GM23338 (cell line): ENCODE data around the gene APBA2. TPM values are rescaled to one million over a fixed set of nuclear protein-coding genes. Genes with fewer than 3 reads are reported as not detected.
A peak's percentile ranks its signal among the peaks of the same experiment; 100 is the strongest.

ENCODE experiments used
- ATAC-seq: fragments of 200-7000 bp; cut with Tn5 transposase; 3 replicates; pipeline ENCODE4 v1.9.1; 2020
- DNase-seq: peaks from one replicate; pipeline ENCODE4 v3.0.0-alpha.2; 2015; ENCODE audit warnings: low spot score
- H2AFZ ChIP-seq: fragments of 200-600 bp; sonication (generic); 2 replicates; pipeline ENCODE4 v1.8.0; 2016; ENCODE audit warnings: antibody characterized with exemption, mild to moderate bottlenecking, moderate library complexity
- H3F3A ChIP-seq: fragments of 200-600 bp; sonication (generic); replicated peaks from 2 replicates; pipeline ENCODE4 v1.8.0; 2017; ENCODE audit warnings: antibody characterized with exemption, mixed run types, low read depth
- H3K27ac ChIP-seq: fragments of 200-600 bp; sonication (generic); 2 replicates; pipeline ENCODE4 v1.6.1; 2016; ENCODE audit warnings: low read depth
- H3K27me3 ChIP-seq: fragments of 200-600 bp; sonication (generic); 2 replicates; pipeline ENCODE4 v1.8.0; 2016; ENCODE audit warnings: mild to moderate bottlenecking, mixed run types, moderate library complexity; ENCODE audit not compliant: insufficient read depth
- H3K36me3 ChIP-seq: fragments of 200-600 bp; sonication (generic); 2 replicates; pipeline ENCODE4 v1.8.0; 2016; ENCODE audit warnings: mild to moderate bottlenecking; ENCODE audit not compliant: insufficient read depth
- H3K4me1 ChIP-seq: fragments of 200-600 bp; sonication (generic); 2 replicates; pipeline ENCODE4 v1.8.0; 2016; ENCODE audit warnings: mild to moderate bottlenecking, moderate library complexity; ENCODE audit not compliant: insufficient read depth
- H3K4me2 ChIP-seq: fragments of 200-600 bp; sonication (generic); 2 replicates; pipeline ENCODE4 v1.7.1; 2017; ENCODE audit warnings: mixed run types
- H3K4me3 ChIP-seq: fragments of 200-600 bp; sonication (generic); 2 replicates; pipeline ENCODE4 v1.6.1; 2016; ENCODE audit warnings: mixed run types
- H3K79me2 ChIP-seq: fragments of 200-600 bp; sonication (generic); replicated peaks from 2 replicates; pipeline ENCODE4 v1.8.0; 2017; ENCODE audit warnings: mild to moderate bottlenecking; ENCODE audit not compliant: insufficient read depth
- H3K9me2 ChIP-seq: fragments of 200-600 bp; sonication (generic); 2 replicates; pipeline ENCODE4 v1.8.0; 2017; ENCODE audit not compliant: insufficient read depth
- H4K20me1 ChIP-seq: fragments of 200-600 bp; sonication (generic); replicated peaks from 2 replicates; pipeline ENCODE4 v1.8.0; 2017; ENCODE audit warnings: mild to moderate bottlenecking; ENCODE audit not compliant: insufficient read depth
- H3K27ac Mint-ChIP-seq: 2 replicates; pipeline ENCODE4 v1.8.0; 2020; ENCODE audit warnings: inconsistent platforms, mild to moderate bottlenecking, moderate library complexity, mixed read lengths
- H3K27me3 Mint-ChIP-seq: 3 replicates; pipeline ENCODE4 v1.8.0; 2022; ENCODE audit warnings: low read depth, mild to moderate bottlenecking, moderate library complexity, mixed read lengths, inconsistent platforms; ENCODE audit not compliant: insufficient read depth, poor library complexity
- H3K36me3 Mint-ChIP-seq: 3 replicates; pipeline ENCODE4 v1.8.0; 2021; ENCODE audit warnings: low read depth, mild to moderate bottlenecking, inconsistent platforms, moderate library complexity, mixed read lengths
- H3K4me1 Mint-ChIP-seq: 3 replicates; pipeline ENCODE4 v1.8.0; 2020; ENCODE audit warnings: mild to moderate bottlenecking, inconsistent platforms, mixed read lengths
- H3K4me3 Mint-ChIP-seq: 3 replicates; pipeline ENCODE4 v1.8.0; 2021; ENCODE audit warnings: moderate library complexity, mild to moderate bottlenecking, inconsistent platforms, mixed read lengths
- H3K9me3 Mint-ChIP-seq: 3 replicates; pipeline ENCODE4 v1.8.0; 2020; ENCODE audit warnings: moderate library complexity, mild to moderate bottlenecking, inconsistent platforms, mixed read lengths
- CREB1 ChIP-seq: fragments of 250-450 bp; sonication (Bioruptor Pico); IDR thresholded peaks from 2 replicates; pipeline ENCODE4 v1.5.0; 2020; ENCODE audit warnings: low read depth, mild to moderate bottlenecking, moderate library complexity
- EZH2 ChIP-seq: fragments of 200-600 bp; sonication (generic); IDR thresholded peaks from one replicate; pipeline ENCODE4 v1.8.0; 2017; ENCODE audit warnings: antibody characterized with exemption, mild to moderate bottlenecking, low read depth; ENCODE audit not compliant: unreplicated experiment
- EZH2phosphoT487 ChIP-seq: fragments of 200-600 bp; sonication (generic); IDR thresholded peaks from one replicate; pipeline ENCODE4 v1.8.1; 2018; ENCODE audit warnings: antibody characterized with exemption; ENCODE audit not compliant: unreplicated experiment
- NANOG ChIP-seq: IDR thresholded peaks from 2 replicates; pipeline ENCODE4 v1.6.1; 2016; ENCODE audit warnings: antibody characterized with exemption, borderline replicate concordance
- POLR2AphosphoS5 ChIP-seq: IDR thresholded peaks from 2 replicates; pipeline ENCODE4 v1.6.1; 2016; ENCODE audit warnings: antibody characterized with exemption, low read depth
- STAT1 ChIP-seq: IDR thresholded peaks from one replicate; pipeline ENCODE4 v1.6.1; 2016; ENCODE audit warnings: antibody characterized with exemption; ENCODE audit not compliant: unreplicated experiment
- ZNF331 ChIP-seq: fragments of 250-450 bp; sonication (Bioruptor Pico); IDR thresholded peaks from 2 replicates; pipeline ENCODE4 v1.5.0; 2020; ENCODE audit warnings: low read depth, mild to moderate bottlenecking, moderate library complexity
- polyA plus RNA-seq: library from polyadenylated mRNA; unstranded; fragments of >200 nt; fragmentation: Nextera tagmentation; extraction: Ambion mirVana; gene quantifications from 2 replicates; pipeline ENCODE4 v1.2.1, GENCODE V29; 2016
- total RNA-seq: library from RNA; depleted of rRNA; stranded (reverse); fragments of >200 nt; shearing (Covaris generic); gene quantifications from 2 replicates; pipeline ENCODE4 v1.2.3, GENCODE V29; 2014
- TF ChIP-seq, protein P1 (sequence below): fragments of 250-450 bp; sonication (Bioruptor Pico); IDR thresholded peaks from 2 replicates; pipeline ENCODE4 v1.5.0; 2020; ENCODE audit warnings: mild to moderate bottlenecking, moderate library complexity

The APBA2 gene
- total and polyA plus RNA-seq, 2 experiments from 2014 or later, result 5.9 to 24.7 TPM

DNA sequence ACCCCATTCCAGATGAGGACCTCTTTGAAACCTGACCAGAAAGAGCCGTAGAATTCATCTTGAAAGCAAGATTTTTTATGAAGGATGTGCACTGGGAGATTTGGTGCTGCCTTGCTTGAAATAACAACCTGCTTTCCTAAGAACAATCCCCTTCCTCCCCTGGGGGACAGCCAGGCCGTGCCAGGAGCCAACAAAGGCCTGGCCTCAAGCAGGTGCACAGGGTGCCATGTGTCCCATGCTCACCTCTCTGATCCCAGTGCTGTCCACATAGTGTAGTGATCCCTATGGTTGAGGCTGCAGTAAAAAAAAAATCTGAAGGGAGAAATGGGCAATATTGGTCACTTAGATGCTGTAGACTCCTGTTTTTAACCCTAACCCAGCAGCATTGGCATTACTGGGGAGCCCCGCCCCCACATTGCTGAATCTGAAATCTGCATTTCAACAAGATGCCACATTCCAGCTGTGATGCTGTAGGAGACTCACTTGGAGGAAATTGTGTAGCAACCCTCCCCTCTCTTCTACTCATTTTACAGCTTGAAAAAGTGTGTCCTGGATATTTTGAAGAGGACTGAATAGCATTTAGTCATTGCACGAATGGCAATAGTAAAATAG lies 171.2 kb downstream of the APBA2 start:
- H3K27me3 ChIP-seq, result no peaks in the 10 kb centered on the region
- H3K27ac ChIP-seq, result peak overlapping the region; percentile 57; the same call in 1 of the 2 replicates
- peaks cover 23% of the 10 kb centered on the region for H3K9me3 Mint-ChIP-seq
- peaks cover 37% of the 10 kb centered on the region for H3K4me1 Mint-ChIP-seq
- H3K4me3 ChIP-seq, result peak overlapping the region; percentile 20; the same call in 1 of the 2 replicates
- H3K27ac Mint-ChIP-seq, result peak overlapping the region; percentile 40
- DNase-seq (peak; percentile 83), ATAC-seq (peak; percentile 87)
- no peak overlapping the region for H2AFZ ChIP-seq
- H3K4me1 ChIP-seq, result peaks cover 19% of the 10 kb centered on the region
- peak overlapping the region; percentile 70 for H3K4me2 ChIP-seq
- H3K36me3 Mint-ChIP-seq, result peaks cover 21% of the 10 kb centered on the region
- H4K20me1 ChIP-seq, result no peaks in the 10 kb centered on the region
- H3K4me3 Mint-ChIP-seq, result peak overlapping the region; percentile 26; the same call in 1 of the 3 replicates
- H3K36me3 ChIP-seq, result no peaks in the 10 kb centered on the region
- no peaks in the 10 kb centered on the region for H3K9me2 ChIP-seq
- no peaks in the 10 kb centered on the region for H3F3A ChIP-seq
- TF ChIP-seq POLR2AphosphoS5 (no peak), CREB1 (CRISPR knock-in tag) (no peak), NANOG (no peak), EZH2 (no peak), STAT1 (no peak), EZH2phosphoT487 (no peak), ZNF331 (CRISPR knock-in tag) (no peak)
- TF ChIP-seq, protein P1, sequence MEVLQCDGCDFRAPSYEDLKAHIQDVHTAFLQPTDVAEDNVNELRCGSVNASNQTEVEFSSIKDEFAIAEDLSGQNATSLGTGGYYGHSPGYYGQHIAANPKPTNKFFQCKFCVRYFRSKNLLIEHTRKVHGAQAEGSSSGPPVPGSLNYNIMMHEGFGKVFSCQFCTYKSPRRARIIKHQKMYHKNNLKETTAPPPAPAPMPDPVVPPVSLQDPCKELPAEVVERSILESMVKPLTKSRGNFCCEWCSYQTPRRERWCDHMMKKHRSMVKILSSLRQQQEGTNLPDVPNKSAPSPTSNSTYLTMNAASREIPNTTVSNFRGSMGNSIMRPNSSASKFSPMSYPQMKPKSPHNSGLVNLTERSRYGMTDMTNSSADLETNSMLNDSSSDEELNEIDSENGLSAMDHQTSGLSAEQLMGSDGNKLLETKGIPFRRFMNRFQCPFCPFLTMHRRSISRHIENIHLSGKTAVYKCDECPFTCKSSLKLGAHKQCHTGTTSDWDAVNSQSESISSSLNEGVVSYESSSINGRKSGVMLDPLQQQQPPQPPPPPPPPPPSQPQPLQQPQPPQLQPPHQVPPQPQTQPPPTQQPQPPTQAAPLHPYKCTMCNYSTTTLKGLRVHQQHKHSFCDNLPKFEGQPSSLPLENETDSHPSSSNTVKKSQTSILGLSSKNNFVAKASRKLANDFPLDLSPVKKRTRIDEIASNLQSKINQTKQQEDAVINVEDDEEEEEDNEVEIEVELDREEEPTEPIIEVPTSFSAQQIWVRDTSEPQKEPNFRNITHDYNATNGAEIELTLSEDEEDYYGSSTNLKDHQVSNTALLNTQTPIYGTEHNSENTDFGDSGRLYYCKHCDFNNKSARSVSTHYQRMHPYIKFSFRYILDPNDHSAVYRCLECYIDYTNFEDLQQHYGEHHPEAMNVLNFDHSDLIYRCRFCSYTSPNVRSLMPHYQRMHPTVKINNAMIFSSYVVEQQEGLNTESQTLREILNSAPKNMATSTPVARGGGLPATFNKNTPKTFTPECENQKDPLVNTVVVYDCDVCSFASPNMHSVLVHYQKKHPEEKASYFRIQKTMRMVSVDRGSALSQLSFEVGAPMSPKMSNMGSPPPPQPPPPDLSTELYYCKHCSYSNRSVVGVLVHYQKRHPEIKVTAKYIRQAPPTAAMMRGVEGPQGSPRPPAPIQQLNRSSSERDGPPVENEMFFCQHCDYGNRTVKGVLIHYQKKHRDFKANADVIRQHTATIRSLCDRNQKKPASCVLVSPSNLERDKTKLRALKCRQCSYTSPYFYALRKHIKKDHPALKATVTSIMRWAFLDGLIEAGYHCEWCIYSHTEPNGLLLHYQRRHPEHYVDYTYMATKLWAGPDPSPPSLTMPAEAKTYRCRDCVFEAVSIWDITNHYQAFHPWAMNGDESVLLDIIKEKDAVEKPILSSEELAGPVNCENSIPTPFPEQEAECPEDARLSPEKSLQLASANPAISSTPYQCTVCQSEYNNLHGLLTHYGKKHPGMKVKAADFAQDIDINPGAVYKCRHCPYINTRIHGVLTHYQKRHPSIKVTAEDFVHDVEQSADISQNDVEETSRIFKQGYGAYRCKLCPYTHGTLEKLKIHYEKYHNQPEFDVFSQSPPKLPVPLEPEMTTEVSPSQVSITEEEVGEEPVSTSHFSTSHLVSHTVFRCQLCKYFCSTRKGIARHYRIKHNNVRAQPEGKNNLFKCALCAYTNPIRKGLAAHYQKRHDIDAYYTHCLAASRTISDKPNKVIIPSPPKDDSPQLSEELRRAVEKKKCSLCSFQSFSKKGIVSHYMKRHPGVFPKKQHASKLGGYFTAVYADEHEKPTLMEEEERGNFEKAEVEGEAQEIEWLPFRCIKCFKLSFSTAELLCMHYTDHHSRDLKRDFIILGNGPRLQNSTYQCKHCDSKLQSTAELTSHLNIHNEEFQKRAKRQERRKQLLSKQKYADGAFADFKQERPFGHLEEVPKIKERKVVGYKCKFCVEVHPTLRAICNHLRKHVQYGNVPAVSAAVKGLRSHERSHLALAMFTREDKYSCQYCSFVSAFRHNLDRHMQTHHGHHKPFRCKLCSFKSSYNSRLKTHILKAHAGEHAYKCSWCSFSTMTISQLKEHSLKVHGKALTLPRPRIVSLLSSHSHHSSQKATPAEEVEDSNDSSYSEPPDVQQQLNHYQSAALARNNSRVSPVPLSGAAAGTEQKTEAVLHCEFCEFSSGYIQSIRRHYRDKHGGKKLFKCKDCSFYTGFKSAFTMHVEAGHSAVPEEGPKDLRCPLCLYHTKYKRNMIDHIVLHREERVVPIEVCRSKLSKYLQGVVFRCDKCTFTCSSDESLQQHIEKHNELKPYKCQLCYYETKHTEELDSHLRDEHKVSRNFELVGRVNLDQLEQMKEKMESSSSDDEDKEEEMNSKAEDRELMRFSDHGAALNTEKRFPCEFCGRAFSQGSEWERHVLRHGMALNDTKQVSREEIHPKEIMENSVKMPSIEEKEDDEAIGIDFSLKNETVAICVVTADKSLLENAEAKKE, result no peak
- peaks cover 7% of the 10 kb centered on the region for H3K27me3 Mint-ChIP-seq
- H3K79me2 ChIP-seq, result no peaks in the 10 kb centered on the region
